Measurements from ENCODE around the gene FADS3. TPM values are rescaled to one million over a fixed set of nuclear protein-coding genes. Genes with fewer than 3 reads are reported as not detected.

The FADS3 gene
- 1 to 10 TPM; 6.9 TPM for total RNA-seq
- polyA plus RNA-seq (2013, experiment 1 of 2) = 3.5 TPM
- polyA plus RNA-seq (2013, experiment 2 of 2) = 4.4 TPM
- total RNA-seq = 2.0 to 25.1 (median 8.1) reads per million in 172 experiments

GRCh38 chr11:61891331-61892084 is at the start of gene FADS3:
TSS of gene FADS3 (minus strand) at chr11:61891545. CDS start at chr11:61891381, 164 bp downstream.
- no peak within 1 kb of the TSS for H3K27ac Mint-ChIP-seq
- ATAC-seq (ENCODE audit: poor library complexity) (peak; percentile 61), DNase-seq (peak; percentile 18 to 86 (median 52))
- no peaks in the 10 kb centered on the region for H3K36me3 Mint-ChIP-seq (ENCODE audit: low read depth)
- ChIA-PET CTCF (interaction anchor here (1.0 to 2.9 kb wide), 4 partner anchors 7 to 217 kb away, joined by 3 to 13 read pairs (median 7); no protein-coding TSS in a partner anchor), POLR2A (interaction anchor here (1.0 to 2.2 kb wide), 3 partner anchors 7 to 232 kb away, joined by 3 to 5 read pairs (median 3); partner anchors contain the start of genes FTH1 and INCENP)
- H3K27me3 Mint-ChIP-seq = no peaks in the 10 kb centered on the region
- H3K4me3 Mint-ChIP-seq = peak within 1 kb of the TSS; percentile 87
- Histone ChIP-seq H3K27me3 (ENCODE audit: control insufficient read depth in 1 of 2, insufficient read depth in 2 of 2, low read length in 2 of 2) (peaks cover 0 to 3% of the 10 kb centered on the region in 2 experiments), H3K9me3 (ENCODE audit: control insufficient read depth in 1 of 2, insufficient read depth in 1 of 2, low read length in 2 of 2) (no peaks in the 10 kb centered on the region), H3K27ac (ENCODE audit: low read depth in 1 of 2, low read length in 2 of 2) (peak within 1 kb of the TSS in 1 of 2 donors; percentile 21), H3K4me1 (ENCODE audit: insufficient read depth, low read length) (peaks cover 22% of the 10 kb centered on the region), H3K36me3 (ENCODE audit: insufficient read depth, low read length) (no peaks in the 10 kb centered on the region), H3K4me3 (ENCODE audit: low read length) (peak within 1 kb of the TSS; percentile 72)
- H3K4me1 Mint-ChIP-seq (ENCODE audit: low read depth) = peaks cover 9% of the 10 kb centered on the region
- no peaks in the 10 kb centered on the region for H3K9me3 Mint-ChIP-seq
- TF ChIP-seq CTCF (IDR thresholded peaks at IDR 0.05) = no peak
- intact Hi-C loops (cut with DNase I, micrococcal nuclease) = loop anchor here in 1 of 2 experiments (2.0 kb wide), 1 partner anchor 93 kb away; no protein-coding TSS in a partner anchor

GRCh38 chr11:61940466-61940865 is 49.1 kb upstream of the FADS3 start:
- intact Hi-C loops (cut with DNase I, micrococcal nuclease) = no loop called here
- no peak overlapping the region for H3K27ac Mint-ChIP-seq
- no peak overlapping the region for H3K4me3 Mint-ChIP-seq
- Histone ChIP-seq H3K27me3 (ENCODE audit: control insufficient read depth in 1 of 2, insufficient read depth in 2 of 2, low read length in 2 of 2) (no peaks in the 10 kb centered on the region), H3K36me3 (ENCODE audit: insufficient read depth, low read length) (no peaks in the 10 kb centered on the region), H3K4me3 (ENCODE audit: low read length) (no peak overlapping the region), H3K27ac (ENCODE audit: low read depth in 1 of 2, low read length in 2 of 2) (no peak overlapping the region), H3K4me1 (ENCODE audit: insufficient read depth, low read length) (no peaks in the 10 kb centered on the region), H3K9me3 (ENCODE audit: control insufficient read depth in 1 of 2, insufficient read depth in 1 of 2, low read length in 2 of 2) (peaks cover 6 to 9% of the 10 kb centered on the region in 2 experiments)
- ATAC-seq (ENCODE audit: poor library complexity) (no peak), DNase-seq (no peak)
- POLR2A ChIA-PET = no interaction called here
- no peaks in the 10 kb centered on the region for H3K4me1 Mint-ChIP-seq (ENCODE audit: low read depth)
- CTCF ChIA-PET = interaction anchor here (0.5 to 1.5 kb wide), 2 partner anchors 42 to 92 kb away, joined by 3 read pairs; no protein-coding TSS in a partner anchor
- H3K36me3 Mint-ChIP-seq (ENCODE audit: low read depth) = no peaks in the 10 kb centered on the region
- peaks cover 6% of the 10 kb centered on the region for H3K9me3 Mint-ChIP-seq
- TF ChIP-seq CTCF (IDR thresholded peaks at IDR 0.05) = no peak
- peaks cover 9% of the 10 kb centered on the region for H3K27me3 Mint-ChIP-seq

GRCh38 chr11:61935861-61936260 is 44.5 kb upstream of the FADS3 start:
- Mint-ChIP-seq H3K9me3 (peaks cover 6% of the 10 kb centered on the region), H3K4me1 (ENCODE audit: low read depth) (no peaks in the 10 kb centered on the region), H3K4me3 (no peak overlapping the region), H3K36me3 (ENCODE audit: low read depth) (no peaks in the 10 kb centered on the region), H3K27me3 (peaks cover 33% of the 10 kb centered on the region), H3K27ac (no peak overlapping the region)
- Histone ChIP-seq H3K4me3 (ENCODE audit: low read length) (no peak overlapping the region), H3K27me3 (ENCODE audit: control insufficient read depth in 1 of 2, insufficient read depth in 2 of 2, low read length in 2 of 2) (no peaks in the 10 kb centered on the region), H3K27ac (ENCODE audit: low read depth in 1 of 2, low read length in 2 of 2) (no peak overlapping the region), H3K4me1 (ENCODE audit: insufficient read depth, low read length) (no peaks in the 10 kb centered on the region), H3K36me3 (ENCODE audit: insufficient read depth, low read length) (no peaks in the 10 kb centered on the region), H3K9me3 (ENCODE audit: control insufficient read depth in 1 of 2, insufficient read depth in 1 of 2, low read length in 2 of 2) (peaks cover 12 to 15% of the 10 kb centered on the region in 2 experiments)
- DNase-seq (no peak), ATAC-seq (ENCODE audit: poor library complexity) (no peak)
- no peak for TF ChIP-seq CTCF (IDR thresholded peaks at IDR 0.05)
- POLR2A ChIA-PET = no interaction called here
- intact Hi-C loops (cut with DNase I, micrococcal nuclease) = no loop called here
- CTCF ChIA-PET = interaction anchor here (1.0 kb wide), 2 partner anchors 12 to 172 kb away, joined by 3 read pairs; no protein-coding TSS in a partner anchor

Measured in CD4-positive, alpha-beta T cell (primary cell).